ENCODE results near the gene EPHB2. TPM values are rescaled to one million over a fixed set of nuclear protein-coding genes. Genes with fewer than 3 reads are reported as not detected.

Gene EPHB2
- total RNA-seq (1 to 10 TPM; 7.7 to 9.4 TPM), polyA plus RNA-seq (ENCODE audit: insufficient read depth, low read depth, low replicate concordance) (8.2 TPM)
- long read RNA-seq, donor 1, partial matches to known transcripts, result 10 of 13 reads
- long read RNA-seq, donor 1, other reads (novel, unspliced or antisense), result 0 of 13 reads
- long read RNA-seq, donor 2, result 0 reads

DNA sequence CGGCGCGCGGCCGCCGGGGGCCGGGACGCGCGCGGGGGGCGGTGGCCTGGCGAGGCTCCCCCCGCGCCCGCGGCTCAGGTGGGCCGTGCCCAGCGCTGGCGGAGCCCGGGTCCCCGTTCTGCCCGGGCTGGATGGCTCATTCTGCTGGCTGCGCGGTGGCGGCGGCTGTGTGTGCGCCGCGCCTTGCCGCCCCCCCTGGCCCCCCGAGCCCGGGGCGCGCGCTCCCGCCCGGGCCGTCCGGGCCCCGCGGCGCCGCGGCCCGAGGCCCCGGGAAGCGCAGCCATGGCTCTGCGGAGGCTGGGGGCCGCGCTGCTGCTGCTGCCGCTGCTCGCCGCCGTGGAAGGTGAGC, at the start of gene EPHB2:
Gene EPHB2 (plus strand): TSS at position 139 of the 349 bp plus-strand sequence. CDS start 144 bp downstream, at position 283.
- H3K27ac ChIP-seq, result no peak within 1 kb of the TSS
- no peaks in the 10 kb centered on the region for H3K36me3 ChIP-seq (ENCODE audit: low read depth, missing control alignments)
- peak within 1 kb of the TSS; percentile 47 to 49 for H3K4me3 ChIP-seq
- peaks cover 7% of the 10 kb centered on the region for H3K4me1 ChIP-seq
- no peaks in the 10 kb centered on the region for H3K27me3 ChIP-seq
- DNase-seq, result peak; percentile 54
- 0% methylated on average over 2 to 26 of the region's 55 CpGs for WGBS, 2 donors
- no peak for TF ChIP-seq POLR2A (IDR thresholded peaks at IDR 0.05)
- TF ChIP-seq, protein P1, sequence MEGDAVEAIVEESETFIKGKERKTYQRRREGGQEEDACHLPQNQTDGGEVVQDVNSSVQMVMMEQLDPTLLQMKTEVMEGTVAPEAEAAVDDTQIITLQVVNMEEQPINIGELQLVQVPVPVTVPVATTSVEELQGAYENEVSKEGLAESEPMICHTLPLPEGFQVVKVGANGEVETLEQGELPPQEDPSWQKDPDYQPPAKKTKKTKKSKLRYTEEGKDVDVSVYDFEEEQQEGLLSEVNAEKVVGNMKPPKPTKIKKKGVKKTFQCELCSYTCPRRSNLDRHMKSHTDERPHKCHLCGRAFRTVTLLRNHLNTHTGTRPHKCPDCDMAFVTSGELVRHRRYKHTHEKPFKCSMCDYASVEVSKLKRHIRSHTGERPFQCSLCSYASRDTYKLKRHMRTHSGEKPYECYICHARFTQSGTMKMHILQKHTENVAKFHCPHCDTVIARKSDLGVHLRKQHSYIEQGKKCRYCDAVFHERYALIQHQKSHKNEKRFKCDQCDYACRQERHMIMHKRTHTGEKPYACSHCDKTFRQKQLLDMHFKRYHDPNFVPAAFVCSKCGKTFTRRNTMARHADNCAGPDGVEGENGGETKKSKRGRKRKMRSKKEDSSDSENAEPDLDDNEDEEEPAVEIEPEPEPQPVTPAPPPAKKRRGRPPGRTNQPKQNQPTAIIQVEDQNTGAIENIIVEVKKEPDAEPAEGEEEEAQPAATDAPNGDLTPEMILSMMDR (IDR thresholded peaks at IDR 0.05), result no peak
- intact Hi-C loops (cut with DNase I; ENCODE audit: low total_unique reads), result no loop called here
- H3K9me3 ChIP-seq, result no peaks in the 10 kb centered on the region

DNA sequence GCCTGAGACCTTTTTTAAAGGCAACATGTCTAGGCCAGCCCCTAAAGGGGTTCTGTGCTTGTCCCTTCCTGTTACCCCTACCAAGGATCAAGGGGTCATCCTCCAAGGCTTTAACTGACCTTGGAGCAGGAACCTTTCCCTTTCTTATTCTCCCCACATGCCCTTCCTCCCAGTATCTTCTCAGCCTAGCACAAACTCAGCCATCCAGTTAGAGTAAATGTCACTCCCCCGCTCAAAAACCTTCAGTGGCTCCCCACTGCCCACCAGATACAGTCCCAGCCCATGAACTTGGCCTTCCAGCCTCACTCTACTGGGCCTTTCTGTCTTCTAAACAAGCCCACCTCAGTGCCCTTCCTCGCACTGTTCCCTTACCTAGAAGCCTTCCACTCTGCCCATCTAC, 48.8 kb upstream of the EPHB2 start:
- no peak overlapping the region for H3K4me3 ChIP-seq
- TF ChIP-seq, protein P1 (IDR thresholded peaks at IDR 0.05), result no peak
- TF ChIP-seq POLR2A (IDR thresholded peaks at IDR 0.05), result no peak
- no peak for DNase-seq
- no peaks in the 10 kb centered on the region for H3K9me3 ChIP-seq
- intact Hi-C loops (cut with DNase I; ENCODE audit: low total_unique reads), result no loop called here
- no peak overlapping the region for H3K27ac ChIP-seq
- no peaks in the 10 kb centered on the region for H3K4me1 ChIP-seq
- H3K27me3 ChIP-seq, result no peaks in the 10 kb centered on the region
- H3K36me3 ChIP-seq (ENCODE audit: low read depth, missing control alignments), result no peaks in the 10 kb centered on the region
- 78 to 96% methylated on average over 2 of the region's 2 CpGs for WGBS, 2 donors

- H3K27ac ChIP-seq, result no peak overlapping the region
- H3K36me3 ChIP-seq (ENCODE audit: low read depth, missing control alignments), result no peaks in the 10 kb centered on the region
- no peaks in the 10 kb centered on the region for H3K9me3 ChIP-seq
- intact Hi-C loops (cut with DNase I; ENCODE audit: low total_unique reads), result no loop called here
- no peaks in the 10 kb centered on the region for H3K27me3 ChIP-seq
- no peak for TF ChIP-seq POLR2A (IDR thresholded peaks at IDR 0.05)
- TF ChIP-seq, protein P1 (IDR thresholded peaks at IDR 0.05), result no peak
- WGBS, 2 donors, result 77 to 93% methylated on average over 4 to 5 of the region's 5 CpGs
- no peak overlapping the region for H3K4me3 ChIP-seq
- peak; percentile 50 for DNase-seq
- H3K4me1 ChIP-seq, result no peaks in the 10 kb centered on the region
These were observed 48.3 kb upstream of the EPHB2 start for GRCh38 chr1:22662318-22662717.

DNA sequence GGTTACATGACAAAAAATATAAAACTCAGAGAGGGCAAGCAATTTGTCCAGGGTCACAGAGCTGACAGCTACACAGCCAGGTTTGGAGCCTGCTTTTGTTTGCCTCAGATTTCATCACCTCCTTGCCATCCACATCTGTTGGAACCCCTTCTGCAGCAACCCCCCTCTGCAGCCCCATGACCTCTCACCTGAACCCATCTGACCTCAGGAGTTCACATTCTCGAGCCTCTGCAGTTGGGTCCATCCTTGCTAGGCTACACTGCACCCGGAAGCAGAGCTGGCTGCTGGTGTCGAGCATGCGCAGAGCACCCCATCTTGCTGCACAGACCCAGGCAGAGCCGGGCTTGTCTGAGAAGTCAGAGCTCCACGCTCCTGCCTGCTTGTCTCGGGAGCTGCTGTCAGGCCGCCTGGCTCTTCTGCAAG, 47.6 kb upstream of the EPHB2 start:
- H3K4me3 ChIP-seq, result no peak overlapping the region
- no peaks in the 10 kb centered on the region for H3K9me3 ChIP-seq
- H3K36me3 ChIP-seq (ENCODE audit: low read depth, missing control alignments), result no peaks in the 10 kb centered on the region
- DNase-seq, result no peak
- H3K27me3 ChIP-seq, result no peaks in the 10 kb centered on the region
- TF ChIP-seq, protein P1 (IDR thresholded peaks at IDR 0.05), result no peak
- TF ChIP-seq POLR2A (IDR thresholded peaks at IDR 0.05), result no peak
- intact Hi-C loops (cut with DNase I; ENCODE audit: low total_unique reads), result no loop called here
- 71 to 89% methylated on average over 7 to 8 of the region's 8 CpGs for WGBS, 2 donors
- no peaks in the 10 kb centered on the region for H3K4me1 ChIP-seq
- H3K27ac ChIP-seq, result no peak overlapping the region

DNA sequence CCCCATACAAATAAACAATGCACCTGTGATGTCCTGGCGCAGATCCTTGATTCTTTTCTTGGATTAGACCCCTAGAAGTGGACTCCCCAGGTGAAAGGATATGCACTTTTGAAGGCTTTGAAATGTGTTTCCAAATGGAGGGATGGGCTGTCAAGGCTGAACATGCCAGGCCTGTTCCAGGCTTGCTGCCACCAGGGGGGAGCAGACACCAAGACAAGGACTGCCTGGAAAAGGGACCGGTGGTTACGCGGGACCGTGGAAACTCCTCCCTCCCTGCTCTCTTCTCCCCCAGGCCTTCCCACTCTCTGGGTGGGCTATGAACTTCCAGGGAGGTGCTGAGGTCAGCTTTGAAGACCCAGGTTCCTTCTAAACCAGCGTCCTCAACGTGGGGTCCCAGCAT, 44.9 kb upstream of the EPHB2 start:
- Histone ChIP-seq H3K9me3 (no peaks in the 10 kb centered on the region), H3K4me3 (no peak overlapping the region), H3K27me3 (no peaks in the 10 kb centered on the region), H3K36me3 (ENCODE audit: low read depth, missing control alignments) (no peaks in the 10 kb centered on the region), H3K4me1 (no peaks in the 10 kb centered on the region), H3K27ac (no peak overlapping the region)
- peak; percentile 63 for DNase-seq
- intact Hi-C loops (cut with DNase I; ENCODE audit: low total_unique reads), result no loop called here
- TF ChIP-seq POLR2A (IDR thresholded peaks at IDR 0.05), result no peak
- TF ChIP-seq, protein P1 (IDR thresholded peaks at IDR 0.05), result peak in 2 of 3 experiments; percentile 42 to 56
- 34 to 42% methylated on average over 7 of the region's 7 CpGs for WGBS, 2 donors

Measured in testis (tissue), 5 donors.